Heart left ventricle (tissue), 16 donors: ENCODE results near the gene HSPB8. TPM values are rescaled to one million over a fixed set of nuclear protein-coding genes. Genes with fewer than 3 reads are reported as not detected.
A peak's percentile ranks its signal among the peaks of the same experiment; 100 is the strongest.

ENCODE experiments used
- ATAC-seq, 4 donors: fragments of 200-7000 bp; cut with Tn5 transposase; one replicate each; pipeline ENCODE4 v1.9.1; 2020 to 2022; ENCODE audit warnings: moderate library complexity in 4 of 4, mild to moderate bottlenecking in 3 of 4, moderate number of reproducible peaks in 1 of 4
- DNase-seq, 5 donors: peaks; one replicate each; pipeline ENCODE4 v3.0.0-alpha.2; 2020
- H3K27ac ChIP-seq, 12 donors: fragments of 200-600 bp; sonication (generic) in 4 of 12; one replicate each; pipeline versions ENCODE4 v1.5.0 to v1.8.0; 2016 to 2022; ENCODE audit warnings: mild to moderate bottlenecking in 2 of 12
- H3K27me3 ChIP-seq, 9 donors: fragments of 200-600 bp; sonication (generic) in 2 of 9; one replicate each; pipeline versions ENCODE4 v1.5.1 to v1.8.0; 2016 to 2022; ENCODE audit warnings: mild to moderate bottlenecking in 3 of 9
- H3K36me3 ChIP-seq, 9 donors: fragments of 200-600 bp; sonication (generic) in 2 of 9; one replicate each; pipeline versions ENCODE4 v1.5.0 to v1.8.0; 2018 to 2022; ENCODE audit warnings: mild to moderate bottlenecking in 2 of 9
- H3K4me1 ChIP-seq, 12 donors: fragments of 200-600 bp; sonication (generic) in 4 of 12; one replicate each; pipeline versions ENCODE4 v1.5.0 to v1.8.0; 2016 to 2022; ENCODE audit warnings: mild to moderate bottlenecking in 3 of 12
- H3K4me3 ChIP-seq, 12 donors: fragments of 200-600 bp; sonication (generic) in 4 of 12; one replicate each; pipeline versions ENCODE4 v1.5.0 to v1.8.0; 2017 to 2022; ENCODE audit warnings: mild to moderate bottlenecking in 9 of 12, moderate library complexity in 4 of 12
- H3K9me3 ChIP-seq, 12 donors: fragments of 200-600 bp; sonication (generic) in 4 of 12; one replicate each; pipeline versions ENCODE4 v1.5.0 to v1.8.0; 2016 to 2022; ENCODE audit warnings: mild to moderate bottlenecking in 1 of 12
- CTCF ChIP-seq, 12 donors: fragments of 200-600 bp; sonication (generic) in 4 of 12; IDR thresholded peaks; one replicate each; pipeline versions ENCODE4 v1.5.0 to v1.8.0; 2018 to 2022; ENCODE audit warnings: antibody characterized with exemption in 12 of 12, mild to moderate bottlenecking in 5 of 12
- POLR2A ChIP-seq, 2 donors: fragments of 450-650 bp; IDR thresholded peaks; one replicate each; pipeline ENCODE4 v1.6.1; 2017; ENCODE audit warnings: antibody characterized with exemption in 2 of 2, mild to moderate bottlenecking in 2 of 2, moderate library complexity in 2 of 2
- WGBS, 4 donors: extraction: QIAGEN DNeasy Blood & Tissue Kit in 2 of 4; methylation state at CpG; one replicate each; pipeline versions ENCODE4 v1.1.5 to v1.1.7; 2013 to 2018; 5-methylcytosine and 5-hydroxymethylcytosine counted together
- intact Hi-C, 10 donors: fragments of 100-400 bp; cut with DNase I; formaldehyde crosslinking; loops; one replicate each; pipeline versions ENCODE4 v1.11.1 to v1.14.2; 2022
- polyA plus RNA-seq, 2 donors: library from polyadenylated mRNA; stranded (reverse); fragments of 200-250 nt; gene quantifications; one replicate each; pipeline ENCODE4 v1.2.3, GENCODE V29; 2013
- total RNA-seq, 9 donors: library from RNA; depleted of rRNA in 2 of 9; stranded (reverse); fragments of >200 nt in 2 of 9; fragmentation: NEBNext Ultra II Directional in 3 of 9; extraction: Animal tissue kit (Norgen Biotek cat#: 25700) in 3 of 9; gene quantifications; one replicate each; pipeline versions ENCODE4 v1.1.0 to v1.2.4, GENCODE V29; 2016 to 2023
- donor health status: ischemic (EF 13 %, LVEDD 7.1; RV severe dilation, severe dysfunction).
- donor health status: healthy with polysubstance abuse.
- donor health status: DM: no; HTN: yes; CAD: no.
- donor health status: DM: no; HTN: no; CAD: no.
- donor health status: ischemic (EF 25% LVEDD 6.9; RV normal size, moderate dysfunction).
- donor health status: ischemic (EF 25% LVEDD 5.7; RV mildly dilated, moderate dysfunction).
- donor health status: healthy.
- donor health status: DM: yes; HTN: yes; CAD: no.
- donor health status: ischemic (EF 35%, LVEDD 5.7; RV mildly dilated, moderate dysfunction).
- donor health status: nonischemic (EF 11% LVEDD 7.7; RV severe dilation, severe dysfunction).
- donor health status: DM: yes; HTN: yes; CAD: no.
- donor health status: PGD.
- donor health status: ischemic (EF 29% LVEDD 5.4; RV normal size, mild dysfunction).
- donor health status: nonischemic (EF 23%, LVEDD 6.1; RV moderate dilation, normal function).

HSPB8 gene
- total and polyA plus RNA-seq, 11 donors, result 417 to 662 (median 523) TPM

DNA sequence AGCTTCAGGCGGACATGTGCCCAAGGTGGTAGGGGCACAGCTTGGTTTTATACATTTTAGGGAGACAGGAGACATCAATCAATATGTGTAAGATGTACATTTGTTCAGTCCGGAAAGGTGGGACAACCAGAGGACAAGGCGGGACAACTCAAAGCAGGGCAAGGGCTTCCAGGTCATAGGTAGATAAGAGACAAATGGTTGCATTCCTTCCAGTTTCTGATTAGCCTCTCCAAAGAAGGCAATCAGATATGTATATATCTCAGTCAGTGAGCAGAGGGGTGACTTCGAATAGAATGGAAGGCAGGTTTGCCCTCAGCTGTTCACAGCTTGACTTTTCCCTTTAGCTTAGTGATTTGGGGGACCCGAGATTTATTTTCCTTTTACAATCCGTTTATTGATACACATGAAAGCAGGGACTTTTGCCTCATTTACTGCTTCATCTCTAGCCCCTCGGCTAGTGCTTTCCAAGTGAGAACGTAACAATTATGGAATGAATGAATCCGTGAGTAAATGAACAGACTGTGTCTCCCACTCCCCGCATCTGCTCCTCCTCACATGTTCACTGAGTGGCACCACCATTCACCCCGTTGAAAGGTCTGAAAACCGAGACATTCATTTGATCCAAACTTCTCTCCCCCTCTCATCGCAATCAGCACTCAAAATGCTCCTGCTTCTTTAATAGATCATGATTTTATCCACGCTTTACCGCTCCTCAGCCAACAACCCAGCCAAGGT lies 6.9 kb upstream of the HSPB8 start:
- Histone ChIP-seq H3K27me3 (no peaks in the 10 kb centered on the region), H3K27ac (no peak overlapping the region), H3K36me3 (no peaks in the 10 kb centered on the region), H3K4me3 (no peak overlapping the region), H3K4me1 (peaks cover 0 to 14% (median 5%) of the 10 kb centered on the region in 12 donors), H3K9me3 (no peaks in the 10 kb centered on the region)
- 76 to 81% (median 80%) methylated on average over 15 of the region's 15 CpGs for WGBS, 4 donors
- ATAC-seq (no peak), DNase-seq (no peak)
- TF ChIP-seq POLR2A (IDR thresholded peaks at IDR 0.05) (no peak), CTCF (IDR thresholded peaks at IDR 0.05) (no peak)
- intact Hi-C loops, result loop anchor here in 3 of 10 donors (5.0 to 10.0 kb wide), 3 partner anchors 50 to 637 kb away; no protein-coding TSS in a partner anchor

- ATAC-seq (no peak), DNase-seq (no peak)
- Histone ChIP-seq H3K9me3 (no peaks in the 10 kb centered on the region), H3K4me3 (no peak overlapping the region), H3K27ac (peak overlapping the region in 4 of 12 donors; percentile 93 to 98 (median 95)), H3K27me3 (no peaks in the 10 kb centered on the region), H3K36me3 (no peaks in the 10 kb centered on the region), H3K4me1 (peaks cover 0 to 29% (median 11%) of the 10 kb centered on the region in 12 donors)
- TF ChIP-seq POLR2A (IDR thresholded peaks at IDR 0.05) (no peak), CTCF (IDR thresholded peaks at IDR 0.05) (no peak)
- WGBS, 4 donors, result 74 to 95% (median 84%) methylated on average over 2 to 5 of the region's 5 CpGs
- intact Hi-C loops, result loop anchor here in 3 of 10 donors (2.0 to 10.0 kb wide), 4 partner anchors 14 to 640 kb away; no protein-coding TSS in a partner anchor
Measured at GRCh38 chr12:119175081-119175480, 3.6 kb upstream of the HSPB8 start.

- DNase-seq, result peak; percentile 89 to 97 (median 92)
- Histone ChIP-seq H3K9me3 (no peaks in the 10 kb centered on the region), H3K27ac (peak overlapping the region; percentile 45 to 99 (median 92)), H3K27me3 (no peaks in the 10 kb centered on the region), H3K4me3 (peak overlapping the region; percentile 11 to 71 (median 49)), H3K4me1 (peaks cover 0 to 35% (median 13%) of the 10 kb centered on the region in 12 donors), H3K36me3 (no peaks in the 10 kb centered on the region)
- peak; percentile 59 to 71 (median 68) for ATAC-seq
- 19 to 24% (median 21%) methylated on average over 17 to 21 of the region's 21 CpGs for WGBS, 4 donors
- intact Hi-C loops, result loop anchor here in 1 of 10 donors (5.0 to 10.0 kb wide), 2 partner anchors 59 to 642 kb away; no protein-coding TSS in a partner anchor
- TF ChIP-seq POLR2A (IDR thresholded peaks at IDR 0.05), result peak in 1 of 2 donors; percentile 72
- TF ChIP-seq CTCF (IDR thresholded peaks at IDR 0.05), result no peak
Measured at GRCh38 chr12:119176267-119177055, 2.3 kb upstream of the HSPB8 start.

GRCh38 chr12:119177056-119177325 lies 1.7 kb upstream of the HSPB8 start:
- WGBS, 4 donors, result 71 to 88% (median 78%) methylated on average over 4 of the region's 4 CpGs
- H3K4me1 ChIP-seq, result peaks cover 0 to 35% (median 13%) of the 10 kb centered on the region in 12 donors
- peak overlapping the region; percentile 45 to 99 (median 92) for H3K27ac ChIP-seq
- DNase-seq, result no peak
- no peak for ATAC-seq
- no peaks in the 10 kb centered on the region for H3K9me3 ChIP-seq
- TF ChIP-seq POLR2A (IDR thresholded peaks at IDR 0.05) (no peak), CTCF (IDR thresholded peaks at IDR 0.05) (no peak)
- no peaks in the 10 kb centered on the region for H3K27me3 ChIP-seq
- peak overlapping the region in 1 of 12 donors; percentile 71 for H3K4me3 ChIP-seq
- H3K36me3 ChIP-seq, result no peaks in the 10 kb centered on the region
- intact Hi-C loops, result loop anchor here in 1 of 10 donors (5.0 to 10.0 kb wide), 2 partner anchors 60 to 642 kb away; no protein-coding TSS in a partner anchor
